ENCODE data around the gene VWCE. TPM values are rescaled to one million over a fixed set of nuclear protein-coding genes. Genes with fewer than 3 reads are reported as not detected.

VWCE gene
- total RNA-seq, 1 donor from 2014 or later, result 3.4 TPM

- TF ChIP-seq POLR2A (IDR thresholded peaks at IDR 0.05) (no peak), CTCF (IDR thresholded peaks at IDR 0.05) (no peak), POLR2AphosphoS5 (IDR thresholded peaks at IDR 0.05; ENCODE audit: insufficient read depth in 1 of 2, low read depth in 1 of 2) (no peak)
- H3K9me3 ChIP-seq, result no peaks in the 10 kb centered on the region
- DNase-seq (ENCODE audit: extremely low spot score in 2 of 2), result no peak
- no peak overlapping the region for H3K27ac ChIP-seq
- peaks cover 14% of the 10 kb centered on the region for H3K4me1 ChIP-seq
- no peaks in the 10 kb centered on the region for H3K36me3 ChIP-seq
- H3K4me3 ChIP-seq, result no peak overlapping the region
- intact Hi-C loops (cut with DNase I), result no loop called here
- no peaks in the 10 kb centered on the region for H3K27me3 ChIP-seq
Observed at GRCh38 chr11:61340979-61341378, 45.9 kb upstream of the VWCE start.

DNA sequence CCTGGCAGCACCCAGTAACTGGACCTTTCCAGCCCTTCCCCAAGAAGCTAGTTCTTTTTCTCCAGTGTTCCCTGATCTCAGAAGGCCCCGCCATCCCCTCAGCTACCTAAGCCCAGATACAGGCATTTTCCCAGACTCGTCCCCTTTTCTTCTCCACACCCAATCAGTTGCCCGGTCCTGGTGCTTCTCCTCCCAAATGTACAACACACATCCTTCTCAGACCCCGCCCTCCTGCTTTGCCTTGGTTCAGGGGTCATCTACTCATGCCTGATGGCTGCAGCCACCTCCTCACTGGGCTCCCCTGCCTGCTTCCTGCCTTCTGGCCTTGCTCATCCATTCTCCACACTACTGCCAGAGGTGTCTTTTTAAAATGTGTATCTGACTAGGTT is 44.4 kb upstream of the VWCE start:
- Histone ChIP-seq H3K4me1 (peaks cover 14% of the 10 kb centered on the region), H3K27me3 (no peaks in the 10 kb centered on the region), H3K36me3 (no peaks in the 10 kb centered on the region), H3K4me3 (no peak overlapping the region), H3K9me3 (no peaks in the 10 kb centered on the region), H3K27ac (no peak overlapping the region)
- intact Hi-C loops (cut with DNase I), result no loop called here
- TF ChIP-seq POLR2A (IDR thresholded peaks at IDR 0.05), result no peak
- TF ChIP-seq CTCF (IDR thresholded peaks at IDR 0.05), result no peak
- no peak for TF ChIP-seq POLR2AphosphoS5 (IDR thresholded peaks at IDR 0.05; ENCODE audit: insufficient read depth in 1 of 2, low read depth in 1 of 2)
- no peak for DNase-seq (ENCODE audit: extremely low spot score in 2 of 2)

GRCh38 chr11:61338783-61339489 is 43.8 kb upstream of the VWCE start:
- Histone ChIP-seq H3K27ac (no peak overlapping the region), H3K9me3 (no peaks in the 10 kb centered on the region), H3K27me3 (no peaks in the 10 kb centered on the region), H3K36me3 (no peaks in the 10 kb centered on the region), H3K4me3 (no peak overlapping the region), H3K4me1 (peaks cover 19% of the 10 kb centered on the region)
- TF ChIP-seq POLR2AphosphoS5 (IDR thresholded peaks at IDR 0.05; ENCODE audit: insufficient read depth in 1 of 2, low read depth in 1 of 2), result no peak
- no peak for TF ChIP-seq CTCF (IDR thresholded peaks at IDR 0.05)
- TF ChIP-seq POLR2A (IDR thresholded peaks at IDR 0.05), result no peak
- DNase-seq (ENCODE audit: extremely low spot score in 2 of 2), result no peak
- intact Hi-C loops (cut with DNase I), result no loop called here

DNA sequence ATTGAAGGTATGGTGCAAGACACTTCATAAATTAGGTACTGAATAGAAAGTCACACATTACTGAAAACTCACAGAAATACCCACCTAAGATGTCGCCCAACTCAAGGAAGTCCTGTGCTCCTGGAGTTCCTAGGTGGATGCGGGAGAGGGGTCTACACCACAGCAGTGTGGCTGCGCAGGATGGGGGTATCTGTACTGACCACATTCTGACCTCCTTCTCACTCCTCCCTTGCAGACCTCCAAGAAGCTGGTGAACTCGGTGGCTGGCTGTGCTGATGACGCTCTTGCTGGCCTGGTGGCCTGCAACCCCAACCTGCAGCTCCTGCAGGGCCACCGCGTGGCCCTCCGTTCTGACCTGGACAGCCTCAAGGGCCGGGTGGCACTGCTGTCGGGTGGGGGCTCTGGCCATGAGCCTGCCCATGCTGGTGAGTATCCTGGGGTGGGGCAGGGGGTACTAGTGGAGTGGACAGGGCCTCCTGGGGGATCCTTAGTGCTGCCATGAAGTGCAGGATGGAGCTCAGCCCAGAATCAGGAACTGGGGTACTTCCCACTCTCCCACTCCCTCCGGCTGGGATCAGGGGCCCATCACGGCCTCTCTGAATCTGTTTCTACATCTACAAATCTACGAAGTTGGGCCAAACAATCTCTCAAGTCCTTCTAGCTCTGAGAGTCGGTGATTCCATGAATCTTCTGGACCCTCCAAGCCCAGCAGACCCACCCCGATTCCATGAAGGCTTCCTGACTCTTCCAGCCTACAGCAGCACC is 42.8 kb upstream of the VWCE start:
- Histone ChIP-seq H3K4me3 (no peak overlapping the region), H3K4me1 (peaks cover 25% of the 10 kb centered on the region), H3K9me3 (no peaks in the 10 kb centered on the region), H3K27ac (no peak overlapping the region), H3K27me3 (no peaks in the 10 kb centered on the region), H3K36me3 (no peaks in the 10 kb centered on the region)
- intact Hi-C loops (cut with DNase I), result loop anchor here (2.0 kb wide), 1 partner anchor 47 kb away; no protein-coding TSS in a partner anchor
- DNase-seq (ENCODE audit: extremely low spot score in 2 of 2), result no peak
- TF ChIP-seq POLR2A (IDR thresholded peaks at IDR 0.05) (no peak), POLR2AphosphoS5 (IDR thresholded peaks at IDR 0.05; ENCODE audit: insufficient read depth in 1 of 2, low read depth in 1 of 2) (no peak), CTCF (IDR thresholded peaks at IDR 0.05) (no peak)

All from vagina (tissue), 2 donors.